Natural killer cell (primary cell): ENCODE data around the gene FCHO2. TPM values are rescaled to one million over a fixed set of nuclear protein-coding genes. Genes with fewer than 3 reads are reported as not detected.

ENCODE experiments used
- ATAC-seq, 3 donors: fragments of 150-1000 bp in 2 of 3; fragments of 200-7000 bp in 1 of 3; cut with Tn5 transposase; 1 replicate in 1 of 3; 2 replicates in 2 of 3; pipeline ENCODE4 v1.10.0; 2021; ENCODE audit warnings: mild to moderate bottlenecking in 2 of 3, moderate library complexity in 2 of 3
- DNase-seq, 2 donors: peaks; one replicate each; pipeline versions ENCODE4 v3.0.0 to v3.0.0-alpha.2; 2013 to 2021; ENCODE audit warnings: mixed read lengths in 1 of 2
- H3K27ac ChIP-seq: one replicate; pipeline ENCODE4 v1.5.1; 2013; ENCODE audit warnings: mild to moderate bottlenecking, low read length
- H3K27me3 ChIP-seq: one replicate; pipeline ENCODE4 v1.6.1; 2013; ENCODE audit warnings: low read length; ENCODE audit not compliant: control insufficient read depth, insufficient read depth
- H3K36me3 ChIP-seq: one replicate; pipeline ENCODE4 v1.6.1; 2013; ENCODE audit warnings: low read length; ENCODE audit not compliant: control insufficient read depth, insufficient read depth
- H3K4me1 ChIP-seq: one replicate; pipeline ENCODE4 v1.6.1; 2013; ENCODE audit warnings: low read length; ENCODE audit not compliant: control insufficient read depth, insufficient read depth
- H3K4me3 ChIP-seq: one replicate; pipeline ENCODE4 v1.5.1; 2013; ENCODE audit warnings: low read length
- H3K9me3 ChIP-seq: one replicate; pipeline ENCODE4 v1.6.1; 2013; ENCODE audit warnings: low read length; ENCODE audit not compliant: control insufficient read depth, insufficient read depth
- H3K27ac Mint-ChIP-seq, 2 donors: one replicate each; pipeline ENCODE4 v1.8.0; 2022; ENCODE audit warnings: mild to moderate bottlenecking in 2 of 2, mixed read lengths in 2 of 2, moderate library complexity in 1 of 2
- H3K27me3 Mint-ChIP-seq, 2 donors: one replicate each; pipeline ENCODE4 v1.8.0; 2022; ENCODE audit warnings: low read depth in 2 of 2, mixed read lengths in 2 of 2
- H3K36me3 Mint-ChIP-seq: one replicate; pipeline ENCODE4 v1.8.0; 2022; ENCODE audit warnings: mixed read lengths
- H3K4me1 Mint-ChIP-seq, 2 donors: one replicate each; pipeline ENCODE4 v1.8.0; 2022; ENCODE audit warnings: mixed read lengths in 2 of 2
- H3K4me3 Mint-ChIP-seq: one replicate; pipeline ENCODE4 v1.8.0; 2022; ENCODE audit warnings: mild to moderate bottlenecking, moderate library complexity, mixed read lengths
- H3K9me3 Mint-ChIP-seq, 2 donors: one replicate each; pipeline ENCODE4 v1.8.0; 2022; ENCODE audit warnings: mixed read lengths in 2 of 2
- CTCF ChIP-seq: fragments of 200-600 bp; IDR thresholded peaks from one replicate; pipeline ENCODE4 v1.8.0; 2022; ENCODE audit warnings: antibody characterized with exemption
- WGBS: methylation state at CpG from one replicate; pipeline ENCODE4 v1.1.7; 2013; ENCODE audit warnings: missing lambda C conversion rate; ENCODE audit not compliant: insufficient coverage; 5-methylcytosine and 5-hydroxymethylcytosine counted together
- intact Hi-C: fragments of 100-400 bp; cut with micrococcal nuclease; formaldehyde crosslinking; loops from one replicate; pipeline ENCODE4 v1.14.2; 2022
- total RNA-seq, 4 donors: library from RNA; stranded (reverse); fragments of 120-200 nt in 1 of 4; gene quantifications; one replicate each; pipeline versions ENCODE4 v1.2.3 to v1.2.4, GENCODE V29; 2013 to 2022

The FCHO2 gene
- total RNA-seq, 3 donors from 2014 or later (not counting 1 experiment from before 2014, with no cell fraction given) = 18.5 to 23.4 (median 22.7) TPM

DNA sequence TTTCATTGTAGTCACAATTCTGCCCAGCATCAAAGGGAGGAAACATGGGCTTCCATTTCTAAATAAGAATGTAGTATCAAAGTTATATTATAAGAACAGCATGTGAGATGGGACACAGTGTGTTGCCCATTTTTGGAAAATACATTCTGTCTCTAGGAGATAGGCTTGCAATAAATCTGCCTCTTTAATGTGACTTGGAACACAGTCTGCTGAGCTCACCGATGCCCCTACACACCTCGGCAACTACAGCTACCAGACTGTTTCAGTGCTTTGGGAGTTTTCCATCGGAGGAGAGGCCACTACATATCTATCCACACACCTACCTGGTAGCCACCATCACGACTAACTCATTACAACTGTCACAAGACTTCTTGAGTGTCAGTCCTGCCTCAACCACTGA, 18.9 kb upstream of the FCHO2 start:
- ATAC-seq = no peak
- no peak overlapping the region for H3K27ac Mint-ChIP-seq
- Histone ChIP-seq H3K27me3 (no peaks in the 10 kb centered on the region), H3K4me3 (no peak overlapping the region), H3K4me1 (no peaks in the 10 kb centered on the region), H3K36me3 (no peaks in the 10 kb centered on the region), H3K27ac (no peak overlapping the region), H3K9me3 (no peaks in the 10 kb centered on the region)
- no peaks in the 10 kb centered on the region for H3K36me3 Mint-ChIP-seq
- TF ChIP-seq CTCF = no peak
- WGBS = 85% methylated on average over 4 of the region's 4 CpGs
- H3K27me3 Mint-ChIP-seq = peaks cover 27 to 42% of the 10 kb centered on the region in 2 donors
- no peaks in the 10 kb centered on the region for H3K4me1 Mint-ChIP-seq
- H3K9me3 Mint-ChIP-seq = no peaks in the 10 kb centered on the region
- H3K4me3 Mint-ChIP-seq = no peak overlapping the region
- intact Hi-C loops = no loop called here
- no peak for DNase-seq

DNA sequence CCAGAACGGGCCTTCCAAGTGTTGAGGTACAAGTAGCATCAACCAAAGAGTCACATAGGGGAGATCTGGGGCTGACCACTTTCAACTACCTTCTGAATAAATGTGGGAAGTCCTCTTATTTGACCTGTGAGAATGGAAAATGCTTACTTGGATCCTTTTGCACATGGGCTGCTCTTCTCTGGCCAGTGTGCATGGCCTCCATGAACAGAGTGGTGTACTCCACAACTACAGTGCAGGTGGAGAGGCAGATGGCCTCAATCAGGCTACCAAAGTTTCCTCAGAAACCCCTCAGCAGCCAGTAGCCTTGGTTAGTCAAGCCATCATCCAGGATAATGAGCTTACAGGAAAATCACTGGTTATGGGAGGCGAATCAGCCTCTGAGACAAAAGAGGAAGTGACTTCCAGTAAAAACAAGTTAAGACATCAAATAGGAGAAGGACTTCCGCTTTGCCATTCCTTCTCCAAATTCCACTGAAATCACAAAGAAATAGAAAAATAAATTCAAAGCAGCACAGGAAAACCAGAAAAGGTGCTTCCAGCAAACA, 18.3 kb upstream of the FCHO2 start:
- ATAC-seq (no peak), DNase-seq (no peak)
- Mint-ChIP-seq H3K36me3 (no peaks in the 10 kb centered on the region), H3K27ac (no peak overlapping the region), H3K27me3 (peaks cover 27 to 42% of the 10 kb centered on the region in 2 donors), H3K9me3 (no peaks in the 10 kb centered on the region), H3K4me3 (no peak overlapping the region), H3K4me1 (no peaks in the 10 kb centered on the region)
- H3K4me3 ChIP-seq = no peak overlapping the region
- H3K4me1 ChIP-seq = no peaks in the 10 kb centered on the region
- H3K27ac ChIP-seq = no peak overlapping the region
- intact Hi-C loops = no loop called here
- no peaks in the 10 kb centered on the region for H3K36me3 ChIP-seq
- no peak for TF ChIP-seq CTCF
- no peaks in the 10 kb centered on the region for H3K9me3 ChIP-seq
- H3K27me3 ChIP-seq = no peaks in the 10 kb centered on the region
- WGBS = 67% methylated on average over 3 of the region's 3 CpGs

- no peak overlapping the region for H3K4me3 ChIP-seq
- no peak for TF ChIP-seq CTCF
- Mint-ChIP-seq H3K4me1 (no peaks in the 10 kb centered on the region), H3K27me3 (peaks cover 26 to 42% of the 10 kb centered on the region in 2 donors), H3K9me3 (no peaks in the 10 kb centered on the region), H3K27ac (no peak overlapping the region), H3K36me3 (no peaks in the 10 kb centered on the region), H3K4me3 (no peak overlapping the region)
- H3K27me3 ChIP-seq = no peaks in the 10 kb centered on the region
- ATAC-seq = no peak
- 67% methylated on average over 1 of the region's 1 CpG for WGBS
- H3K36me3 ChIP-seq = no peaks in the 10 kb centered on the region
- H3K4me1 ChIP-seq = no peaks in the 10 kb centered on the region
- DNase-seq = no peak
- intact Hi-C loops = no loop called here
- no peaks in the 10 kb centered on the region for H3K9me3 ChIP-seq
- no peak overlapping the region for H3K27ac ChIP-seq
Measured at GRCh38 chr5:72938206-72938605, 17.6 kb upstream of the FCHO2 start.

GRCh38 chr5:72940082-72940481, 15.8 kb upstream of the FCHO2 start:
- Histone ChIP-seq H3K9me3 (no peaks in the 10 kb centered on the region), H3K4me3 (no peak overlapping the region), H3K4me1 (no peaks in the 10 kb centered on the region), H3K27me3 (peaks cover 1% of the 10 kb centered on the region), H3K36me3 (no peaks in the 10 kb centered on the region), H3K27ac (no peak overlapping the region)
- ATAC-seq (no peak), DNase-seq (no peak)
- no peak for TF ChIP-seq CTCF
- no peaks in the 10 kb centered on the region for H3K4me1 Mint-ChIP-seq
- no peaks in the 10 kb centered on the region for H3K9me3 Mint-ChIP-seq
- intact Hi-C loops = no loop called here
- no peaks in the 10 kb centered on the region for H3K36me3 Mint-ChIP-seq
- H3K27ac Mint-ChIP-seq = no peak overlapping the region
- peaks cover 20 to 47% of the 10 kb centered on the region in 2 donors for H3K27me3 Mint-ChIP-seq
- whole genome bisulfite sequencing = 73% methylated on average over 2 of the region's 4 CpGs
- no peak overlapping the region for H3K4me3 Mint-ChIP-seq
